HEK293 (cell line): ENCODE measurements around the gene PGC.

Experiments
- CTCF ChIP-seq: fragments of 450-650 bp; formaldehyde crosslinking; IDR thresholded peaks from 2 replicates; pipeline ENCODE4 v1.5.1; 2016; ENCODE audit warnings: missing biosample characterization, missing genetic modification characterization
- GLIS2 ChIP-seq: fragments of 450-650 bp; formaldehyde crosslinking; IDR thresholded peaks from 2 replicates; pipeline ENCODE4 v1.5.1; 2016; ENCODE audit warnings: missing biosample characterization, missing genetic modification characterization
- MEIS1 ChIP-seq: sonication (generic); formaldehyde crosslinking; IDR thresholded peaks from 2 replicates; pipeline ENCODE4 v1.8.1; 2022; ENCODE audit warnings: missing genetic modification reagents, mild to moderate bottlenecking, borderline replicate concordance
- SP7 ChIP-seq: fragments of 450-650 bp; formaldehyde crosslinking; IDR thresholded peaks from 2 replicates; pipeline ENCODE4 v1.5.1; 2016; ENCODE audit warnings: missing biosample characterization, missing genetic modification characterization
- ZBTB7A ChIP-seq: fragments of 450-650 bp; formaldehyde crosslinking; IDR thresholded peaks from 2 replicates; pipeline ENCODE4 v1.5.1; 2016; ENCODE audit warnings: low read depth, missing biosample characterization, missing genetic modification characterization
- ZEB2 ChIP-seq: fragments of 450-650 bp; formaldehyde crosslinking; IDR thresholded peaks from 2 replicates; pipeline ENCODE4 v1.5.1; 2016; ENCODE audit warnings: missing biosample characterization, missing genetic modification characterization
- ZFP69B ChIP-seq: fragments of 450-650 bp; formaldehyde crosslinking; IDR thresholded peaks from 2 replicates; pipeline ENCODE4 v1.5.1; 2016; ENCODE audit warnings: missing biosample characterization, missing genetic modification characterization
- ZNF202 ChIP-seq: fragments of 450-650 bp; formaldehyde crosslinking; IDR thresholded peaks from 2 replicates; pipeline ENCODE4 v1.5.1; 2016; ENCODE audit warnings: missing biosample characterization, missing genetic modification characterization, borderline replicate concordance
- ZNF302 ChIP-seq: fragments of 450-650 bp; formaldehyde crosslinking; IDR thresholded peaks from 2 replicates; pipeline ENCODE4 v1.5.1; 2016; ENCODE audit warnings: missing biosample characterization, missing genetic modification characterization, low read depth
- ZNF335 ChIP-seq: fragments of 450-650 bp; formaldehyde crosslinking; conservative IDR thresholded peaks from 2 replicates; pipeline ENCODE4 v1.5.1; 2016; ENCODE audit warnings: missing biosample characterization, missing genetic modification characterization
- ZNF707 ChIP-seq: fragments of 450-650 bp; formaldehyde crosslinking; IDR thresholded peaks from 2 replicates; pipeline ENCODE4 v1.5.1; 2016; ENCODE audit warnings: missing biosample characterization, missing genetic modification characterization
- ZNF792 ChIP-seq: fragments of 450-650 bp; formaldehyde crosslinking; IDR thresholded peaks from 2 replicates; pipeline ENCODE4 v1.5.1; 2016; ENCODE audit warnings: missing biosample characterization, missing genetic modification characterization
- TF ChIP-seq, protein P1 (sequence below): fragments of 450-650 bp; formaldehyde crosslinking; IDR thresholded peaks from 2 replicates; pipeline ENCODE4 v1.5.1; 2016; ENCODE audit warnings: missing biosample characterization, missing genetic modification characterization
- TF ChIP-seq, protein P2 (sequence below): fragments of 450-650 bp; formaldehyde crosslinking; IDR thresholded peaks from 2 replicates; pipeline ENCODE4 v1.5.1; 2016; ENCODE audit warnings: missing biosample characterization, missing genetic modification characterization

- TF ChIP-seq CTCF (tag by site-specific recombination) (no peak), ZNF202 (no peak), GLIS2 (no peak), ZNF792 (tag by site-specific recombination) (no peak), ZNF335 (tag by site-specific recombination) (no peak), ZBTB7A (tag by site-specific recombination) (no peak), ZFP69B (no peak), ZEB2 (tag by site-specific recombination) (no peak), ZNF707 (no peak), ZNF302 (tag by site-specific recombination) (no peak), SP7 (tag by site-specific recombination) (no peak), MEIS1 (CRISPR knock-in tag) (no peak)
- TF ChIP-seq, protein P1, sequence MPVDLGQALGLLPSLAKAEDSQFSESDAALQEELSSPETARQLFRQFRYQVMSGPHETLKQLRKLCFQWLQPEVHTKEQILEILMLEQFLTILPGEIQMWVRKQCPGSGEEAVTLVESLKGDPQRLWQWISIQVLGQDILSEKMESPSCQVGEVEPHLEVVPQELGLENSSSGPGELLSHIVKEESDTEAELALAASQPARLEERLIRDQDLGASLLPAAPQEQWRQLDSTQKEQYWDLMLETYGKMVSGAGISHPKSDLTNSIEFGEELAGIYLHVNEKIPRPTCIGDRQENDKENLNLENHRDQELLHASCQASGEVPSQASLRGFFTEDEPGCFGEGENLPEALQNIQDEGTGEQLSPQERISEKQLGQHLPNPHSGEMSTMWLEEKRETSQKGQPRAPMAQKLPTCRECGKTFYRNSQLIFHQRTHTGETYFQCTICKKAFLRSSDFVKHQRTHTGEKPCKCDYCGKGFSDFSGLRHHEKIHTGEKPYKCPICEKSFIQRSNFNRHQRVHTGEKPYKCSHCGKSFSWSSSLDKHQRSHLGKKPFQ (tag by site-specific recombination): no peak
- TF ChIP-seq, protein P2, sequence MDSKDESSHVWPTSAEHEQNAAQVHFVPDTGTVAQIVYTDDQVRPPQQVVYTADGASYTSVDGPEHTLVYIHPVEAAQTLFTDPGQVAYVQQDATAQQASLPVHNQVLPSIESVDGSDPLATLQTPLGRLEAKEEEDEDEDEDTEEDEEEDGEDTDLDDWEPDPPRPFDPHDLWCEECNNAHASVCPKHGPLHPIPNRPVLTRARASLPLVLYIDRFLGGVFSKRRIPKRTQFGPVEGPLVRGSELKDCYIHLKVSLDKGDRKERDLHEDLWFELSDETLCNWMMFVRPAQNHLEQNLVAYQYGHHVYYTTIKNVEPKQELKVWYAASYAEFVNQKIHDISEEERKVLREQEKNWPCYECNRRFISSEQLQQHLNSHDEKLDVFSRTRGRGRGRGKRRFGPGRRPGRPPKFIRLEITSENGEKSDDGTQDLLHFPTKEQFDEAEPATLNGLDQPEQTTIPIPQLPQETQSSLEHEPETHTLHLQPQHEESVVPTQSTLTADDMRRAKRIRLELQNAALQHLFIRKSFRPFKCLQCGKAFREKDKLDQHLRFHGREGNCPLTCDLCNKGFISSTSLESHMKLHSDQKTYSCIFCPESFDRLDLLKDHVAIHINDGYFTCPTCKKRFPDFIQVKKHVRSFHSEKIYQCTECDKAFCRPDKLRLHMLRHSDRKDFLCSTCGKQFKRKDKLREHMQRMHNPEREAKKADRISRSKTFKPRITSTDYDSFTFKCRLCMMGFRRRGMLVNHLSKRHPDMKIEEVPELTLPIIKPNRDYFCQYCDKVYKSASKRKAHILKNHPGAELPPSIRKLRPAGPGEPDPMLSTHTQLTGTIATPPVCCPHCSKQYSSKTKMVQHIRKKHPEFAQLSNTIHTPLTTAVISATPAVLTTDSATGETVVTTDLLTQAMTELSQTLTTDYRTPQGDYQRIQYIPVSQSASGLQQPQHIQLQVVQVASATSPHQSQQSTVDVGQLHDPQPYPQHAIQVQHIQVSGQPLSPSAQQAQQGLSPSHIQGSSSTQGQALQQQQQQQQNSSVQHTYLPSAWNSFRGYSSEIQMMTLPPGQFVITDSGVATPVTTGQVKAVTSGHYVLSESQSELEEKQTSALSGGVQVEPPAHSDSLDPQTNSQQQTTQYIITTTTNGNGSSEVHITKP (tag by site-specific recombination): no peak
Measured at GRCh38 chr6:41736186-41736733, 10.9 kb downstream of the PGC start.
